GM12878 (cell line): ENCODE data around the gene TMEM209. TPM values are rescaled to one million over a fixed set of nuclear protein-coding genes. Genes with fewer than 3 reads are reported as not detected.

Experiments used
- ATAC-seq: fragments of 200-7000 bp; cut with Tn5 transposase; 3 replicates; pipeline ENCODE4 v1.9.1; 2020; ENCODE audit warnings: mild to moderate bottlenecking, moderate library complexity
- BruUV-seq: library from RNA; stranded (reverse); fragments of 400-500 nt; replicated peaks from 2 replicates; lab custom pipeline; 2021; lab: Mats Ljungman, UMichigan
- CTCF ChIA-PET: fragments of 300-600 bp; sonication (Branson Sonifier 250); formaldehyde crosslinking; extraction: SDS; loops from one replicate; lab custom pipeline; 2021; ENCODE audit warnings: inconsistent platforms; lab: Yijun Ruan, JAX
- POLR2A ChIA-PET: fragments of 350-600 bp; formaldehyde crosslinking; extraction: SDS; loops from one replicate; lab custom pipeline; 2021; ENCODE audit warnings: inconsistent platforms; lab: Charles Lee
- RAD21 ChIA-PET: fragments of 300-600 bp; sonication (Branson Sonifier 250); formaldehyde crosslinking; loops from one replicate; lab custom pipeline; 2023; ENCODE audit warnings: antibody characterized with exemption; ENCODE audit not compliant: unreplicated experiment; lab: Charles Lee
- SMC1A ChIA-PET: fragments of 300-600 bp; sonication (Branson Sonifier 250); formaldehyde crosslinking; loops from one replicate; lab custom pipeline; 2023; ENCODE audit not compliant: unreplicated experiment, uncharacterized antibody; lab: Charles Lee
- DNase-seq: peaks from one replicate; pipeline ENCODE4 v3.0.0-alpha.2; 2011; ENCODE audit warnings: low read depth, low spot score
- FAIRE-seq: peaks from 3 replicates; lab custom pipeline; 2011; peaks lifted over from hg19 to GRCh38; lab: Jason Lieb, UNC
- H2AFZ ChIP-seq: 2 replicates; pipeline ENCODE4 v1.6.0; 2011; ENCODE audit warnings: low read depth, low read length, control low read depth; ENCODE audit not compliant: control insufficient read depth
- H3K27ac ChIP-seq: 2 replicates; pipeline ENCODE4 v1.5.1; 2011; ENCODE audit warnings: control low read depth; ENCODE audit not compliant: control insufficient read depth, insufficient read depth
- H3K27me3 ChIP-seq, 2 experiments: replicated peaks in 1 of 2; 2 replicates each; pipeline versions ENCODE4 v1.6.0 to v1.6.1; 2011; ENCODE audit warnings: low read length in 1 of 2; ENCODE audit not compliant: control insufficient read depth in 2 of 2, insufficient read depth in 2 of 2
- H3K36me3 ChIP-seq, 2 experiments: 2 replicates each; pipeline ENCODE4 v1.5.1; 2011; ENCODE audit warnings: low read length in 1 of 2; ENCODE audit not compliant: control insufficient read depth in 2 of 2, insufficient read depth in 2 of 2
- H3K4me1 ChIP-seq: 2 replicates; pipeline ENCODE4 v1.6.1; 2011; ENCODE audit warnings: mild to moderate bottlenecking, low read length, moderate library complexity, mixed read lengths; ENCODE audit not compliant: control insufficient read depth, insufficient read depth
- H3K4me2 ChIP-seq: 2 replicates; pipeline ENCODE4 v1.6.0; 2011; ENCODE audit warnings: control low read depth; ENCODE audit not compliant: control insufficient read depth, insufficient read depth
- H3K4me3 ChIP-seq: fragments of 200-600 bp; sonication (generic); 2 replicates; pipeline ENCODE4 v1.5.1; 2016
- H3K79me2 ChIP-seq: 2 replicates; pipeline ENCODE4 v1.6.0; 2011; ENCODE audit warnings: low read length; ENCODE audit not compliant: control insufficient read depth, insufficient read depth
- H3K9ac ChIP-seq: 2 replicates; pipeline ENCODE4 v1.8.0; 2011; ENCODE audit warnings: low read length, control low read depth, mixed read lengths; ENCODE audit not compliant: control insufficient read depth, insufficient read depth
- H3K9me3 ChIP-seq: replicated peaks from 3 replicates; pipeline ENCODE4 v1.5.1; 2011; ENCODE audit warnings: mild to moderate bottlenecking, low read length; ENCODE audit not compliant: control insufficient read depth, insufficient read depth
- H4K20me1 ChIP-seq: 2 replicates; pipeline ENCODE4 v1.6.0; 2011; ENCODE audit not compliant: control insufficient read depth, insufficient read depth
- ATF7 ChIP-seq: fragments of 450-650 bp; IDR thresholded peaks from 2 replicates; pipeline ENCODE4 v1.6.1; 2016; ENCODE audit warnings: low read depth, mild to moderate bottlenecking
- CHD4 ChIP-seq: fragments of 200-600 bp; sonication (generic); IDR thresholded peaks from 2 replicates; pipeline ENCODE4 v1.6.1; 2016; ENCODE audit warnings: mild to moderate bottlenecking
- CREM ChIP-seq: IDR thresholded peaks from 2 replicates; pipeline ENCODE4 v1.6.1; 2014; ENCODE audit warnings: antibody characterized with exemption, low read depth
- E2F8 ChIP-seq: fragments of 450-650 bp; IDR thresholded peaks from 2 replicates; pipeline ENCODE4 v1.6.1; 2018; ENCODE audit warnings: mild to moderate bottlenecking, low read depth, moderate library complexity; ENCODE audit not compliant: partially characterized antibody
- GATAD2B ChIP-seq: fragments of 450-650 bp; conservative IDR thresholded peaks from 2 replicates; pipeline ENCODE4 v1.6.1; 2017; ENCODE audit warnings: low read depth, mild to moderate bottlenecking, moderate library complexity
- KAT2A ChIP-seq: conservative IDR thresholded peaks from 2 replicates; pipeline ENCODE4 v1.6.1; 2011; ENCODE audit warnings: low read depth, low read length; ENCODE audit not compliant: control insufficient read depth
- NBN ChIP-seq: fragments of 450-650 bp; IDR thresholded peaks from 2 replicates; pipeline ENCODE4 v1.6.1; 2016
- SREBF1 ChIP-seq: IDR thresholded peaks from 2 replicates; pipeline ENCODE4 v1.6.1; 2012; ENCODE audit warnings: mild to moderate bottlenecking, low read length
- TCF3 ChIP-seq: IDR thresholded peaks from 2 replicates; pipeline ENCODE4 v1.6.1; 2012; ENCODE audit warnings: low read depth, mild to moderate bottlenecking, low read length, borderline replicate concordance; ENCODE audit not compliant: insufficient read depth
- WGBS: methylation state at CpG from one replicate; pipeline ENCODE4 v1.1.6; 2016; ENCODE audit warnings: low lambda C conversion rate; ENCODE audit not compliant: insufficient replicate concordance, insufficient coverage; ENCODE audit errors: missing lambda C conversion rate; 5-methylcytosine and 5-hydroxymethylcytosine counted together
- in situ Hi-C: fragments of 300-500 bp; cut with MboI; formaldehyde crosslinking; loops from 9 replicates; pipeline ENCODE4 v1.14.3; 2018; ENCODE audit warnings: mixed read lengths
- intact Hi-C: fragments of 100-400 bp; cut with micrococcal nuclease; formaldehyde crosslinking; loops from one replicate; pipeline ENCODE4 v1.14.2; 2022; ENCODE audit not compliant: unreplicated experiment
- polyA plus RNA-seq, 11 experiments: library from polyadenylated mRNA; depleted of rRNA in 4 of 11; unstranded in 6 of 11; stranded (reverse) in 5 of 11; fragments of >200 nt; fragmentation: Nextera tagmentation in 4 of 11; fragmentation: Illumina TruSeq in 1 of 11; extraction: Ambion mirVana in 4 of 11; extraction: Trizol in 1 of 11; gene quantifications; 1 replicate in 1 of 11; 2 replicates in 10 of 11; pipeline versions ENCODE4 v1.2.1 to v1.2.3, GENCODE V29; 2011 to 2016; ENCODE audit warnings: inconsistent platforms in 2 of 11, missing spikeins in 2 of 11, low read depth in 1 of 11
- total RNA-seq, 4 experiments: library from RNA; depleted of rRNA in 3 of 4; stranded (reverse); fragments of >200 nt in 3 of 4; fragmentation: Illumina TruSeq in 1 of 4; extraction: Trizol in 1 of 4; gene quantifications; 2 replicates each; pipeline versions ENCODE4 v1.2.1 to v1.2.3, GENCODE V29; 2013 to 2021

Gene TMEM209
- total and polyA plus RNA-seq, 10 of the 15 experiments (the other 5 are each of a cell fraction or from before 2014, with no cell fraction given): 22.1 to 41.2 (median 35.1) TPM

GRCh38 chr7:130216750-130217149, 11.5 kb upstream of the TMEM209 start:
- no TSS peak for BruUV-seq
- in situ Hi-C loops: no loop called here
- Histone ChIP-seq H4K20me1 (no peaks in the 10 kb centered on the region), H3K27ac (no peak overlapping the region), H3K9ac (no peak overlapping the region), H3K4me3 (no peak overlapping the region), H3K4me2 (no peak overlapping the region), H3K79me2 (no peaks in the 10 kb centered on the region), H2AFZ (no peak overlapping the region), H3K27me3 (no peaks in the 10 kb centered on the region), H3K4me1 (no peaks in the 10 kb centered on the region), H3K9me3 (no peaks in the 10 kb centered on the region), H3K36me3 (no peaks in the 10 kb centered on the region)
- intact Hi-C loops: loop anchor here (10.0 kb wide), 1 partner anchor 58 kb away; no protein-coding TSS in a partner anchor
- 33% methylated on average over 1 of the region's 1 CpG for WGBS
- SMC1A ChIA-PET: no interaction called here
- no peak for DNase-seq
- TF ChIP-seq TCF3: no peak
- TF ChIP-seq SREBF1: no peak
- TF ChIP-seq CREM: no peak
- no peak for TF ChIP-seq CHD4
- TF ChIP-seq KAT2A: no peak
- TF ChIP-seq ATF7: no peak
- TF ChIP-seq NBN: no peak
- no peak for TF ChIP-seq E2F8
- TF ChIP-seq GATAD2B: no peak
- ATAC-seq: no peak
- RAD21 ChIA-PET: no interaction called here
- CTCF ChIA-PET: interaction anchor here (1.1 kb wide), 1 partner anchor 52 kb away, joined by 4 read pairs; no protein-coding TSS in a partner anchor
- POLR2A ChIA-PET: no interaction called here
- FAIRE-seq: no peak
